Heart right ventricle (tissue), 16 donors: ENCODE results near the gene HIGD2A. TPM values are rescaled to one million over a fixed set of nuclear protein-coding genes. Genes with fewer than 3 reads are reported as not detected.
"Not testable (repeated sequence)": the region's sequence is repeated elsewhere in the genome, so short reads cannot be mapped to it uniquely, and the experiment has no call there.

Source experiments
- ATAC-seq, 8 donors: fragments of 200-7000 bp; cut with Tn5 transposase; one replicate each; pipeline ENCODE4 v1.9.1; 2020; ENCODE audit warnings: mild to moderate bottlenecking in 8 of 8, moderate library complexity in 8 of 8, moderate number of reproducible peaks in 1 of 8
- DNase-seq, 2 donors: peaks; one replicate each; pipeline ENCODE4 v3.0.0-alpha.2; 2020
- H3K27ac ChIP-seq, 10 donors: fragments of 200-600 bp; sonication (generic) in 2 of 10; one replicate each; pipeline versions ENCODE4 v1.5.0 to v1.8.0; 2020 to 2022; ENCODE audit warnings: mild to moderate bottlenecking in 3 of 10
- H3K27me3 ChIP-seq, 7 donors: fragments of 200-600 bp; one replicate each; pipeline ENCODE4 v1.8.0; 2021 to 2022; ENCODE audit warnings: mild to moderate bottlenecking in 2 of 7
- H3K36me3 ChIP-seq, 9 donors: fragments of 200-600 bp; sonication (generic) in 1 of 9; one replicate each; pipeline versions ENCODE4 v1.5.0 to v1.8.0; 2020 to 2022; ENCODE audit warnings: mild to moderate bottlenecking in 2 of 9
- H3K4me1 ChIP-seq, 9 donors: fragments of 200-600 bp; sonication (generic) in 1 of 9; one replicate each; pipeline versions ENCODE4 v1.5.0 to v1.8.0; 2020 to 2022; ENCODE audit warnings: mild to moderate bottlenecking in 4 of 9
- H3K4me3 ChIP-seq, 10 donors: fragments of 200-600 bp; sonication (generic) in 2 of 10; one replicate each; pipeline versions ENCODE4 v1.5.0 to v1.8.0; 2020 to 2022; ENCODE audit warnings: mild to moderate bottlenecking in 7 of 10, moderate library complexity in 2 of 10
- H3K9me3 ChIP-seq, 11 donors: fragments of 200-600 bp in 10 of 11; sonication (generic) in 2 of 11; one replicate each; pipeline versions ENCODE4 v1.5.0 to v1.8.0; 2013 to 2022; ENCODE audit warnings: mild to moderate bottlenecking in 2 of 11, control low read depth in 1 of 11, moderate library complexity in 1 of 11
- WGBS, 2 donors: extraction: QIAGEN DNeasy Blood & Tissue Kit; methylation state at CpG; one replicate each; pipeline ENCODE4 v1.1.7; 2013; ENCODE audit warnings: inconsistent platforms in 1 of 2; 5-methylcytosine and 5-hydroxymethylcytosine counted together
- intact Hi-C, 10 donors: fragments of 100-400 bp; cut with DNase I; formaldehyde crosslinking; loops; one replicate each; pipeline versions ENCODE4 v1.11.1 to v1.14.2; 2022
- polyA plus RNA-seq, 2 donors: library from polyadenylated mRNA; stranded (reverse); fragments of 200-250 nt; gene quantifications; one replicate each; pipeline ENCODE4 v1.2.3, GENCODE V29; 2013
- total RNA-seq, 10 donors: library from RNA; stranded (reverse); fragmentation: NEBNext Ultra II Directional in 3 of 10; extraction: Animal tissue kit (Norgen Biotek cat#: 25700) in 3 of 10; gene quantifications; one replicate each; pipeline versions ENCODE4 v1.2.1 to v1.2.4, GENCODE V29; 2021 to 2023
- TF ChIP-seq, protein P1 (sequence below), 9 donors: fragments of 200-600 bp; sonication (generic) in 2 of 9; IDR thresholded peaks; one replicate each; pipeline versions ENCODE4 v1.5.0 to v1.8.0; 2021 to 2022; ENCODE audit warnings: antibody characterized with exemption in 9 of 9, mild to moderate bottlenecking in 5 of 9, moderate library complexity in 1 of 9
- donor health status: Arrhythmogenic right ventricular cardiomyopathy.
- donor health status: ischemic (EF 13 %, LVEDD 7.1; RV severe dilation, severe dysfunction).
- donor health status: healthy with polysubstance abuse.
- donor health status: DM: no; HTN: yes; CAD: no.
- donor health status: DM: no; HTN: no; CAD: no.
- donor health status: ischemic (EF 25% LVEDD 6.9; RV normal size, moderate dysfunction).
- donor health status: ischemic (EF 25% LVEDD 5.7; RV mildly dilated, moderate dysfunction).
- donor health status: healthy.
- donor health status: DM: yes; HTN: yes; CAD: no.
- donor health status: Ischemic cardiomyopathy.
- donor health status: ischemic (EF 35%, LVEDD 5.7; RV mildly dilated, moderate dysfunction).
- donor health status: nonischemic (EF 11% LVEDD 7.7; RV severe dilation, severe dysfunction).
- donor health status: DM: yes; HTN: yes; CAD: no.
- donor health status: PGD.
- donor health status: ischemic (EF 29% LVEDD 5.4; RV normal size, mild dysfunction).
- donor health status: nonischemic (EF 23%, LVEDD 6.1; RV moderate dilation, normal function).

HIGD2A gene
- total and polyA plus RNA-seq, 12 donors, result 198 to 349 (median 233) TPM

DNA sequence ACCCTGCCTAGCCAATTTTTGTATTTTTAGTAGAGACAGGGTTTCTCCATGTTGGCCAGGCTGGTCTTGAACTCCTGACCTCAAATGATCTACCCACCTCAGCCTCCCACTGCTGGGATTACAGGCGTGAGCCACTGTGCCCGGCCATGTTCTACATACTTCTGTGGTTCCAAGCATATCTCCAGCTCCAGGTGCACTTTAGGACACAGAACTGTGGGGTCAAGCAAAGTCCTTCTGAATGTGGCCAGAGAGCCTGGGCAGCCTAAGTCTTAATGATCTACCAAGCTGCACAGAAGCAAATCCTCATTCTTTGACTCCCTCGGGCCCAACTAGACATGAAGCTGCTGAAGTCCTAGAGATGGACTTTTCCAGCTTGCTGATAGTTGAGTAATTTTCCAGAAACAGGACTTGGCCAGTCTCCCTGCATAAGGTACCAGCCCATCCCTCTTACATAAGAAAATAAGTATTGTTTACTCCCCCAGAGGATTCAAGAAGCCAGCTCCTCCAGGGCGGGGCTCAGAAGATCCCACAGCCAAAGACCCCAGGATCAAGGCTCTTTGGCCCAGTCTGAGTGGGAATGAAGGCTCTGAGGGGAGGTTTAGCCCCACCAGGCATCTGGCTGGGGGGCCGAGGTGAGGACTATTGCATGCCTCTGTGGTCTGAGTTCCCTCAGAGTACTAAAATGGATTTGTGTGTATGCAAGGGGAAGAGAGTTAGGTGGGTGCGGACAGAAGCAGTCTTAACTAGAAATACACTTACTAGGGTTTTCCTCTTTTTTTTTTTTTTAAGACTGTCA is 19.1 kb downstream of the HIGD2A start:
- Histone ChIP-seq H3K9me3 (no peaks in the 10 kb centered on the region), H3K4me1 (peaks cover under 1 to 48% (median 39%) of the 10 kb centered on the region in 9 donors), H3K4me3 (no peak overlapping the region), H3K27me3 (no peaks in the 10 kb centered on the region), H3K27ac (peak overlapping the region in 8 of 10 donors; percentile 14 to 79 (median 58)), H3K36me3 (peaks cover 0 to 86% (median 28%) of the 10 kb centered on the region in 9 donors)
- TF ChIP-seq, protein P1, sequence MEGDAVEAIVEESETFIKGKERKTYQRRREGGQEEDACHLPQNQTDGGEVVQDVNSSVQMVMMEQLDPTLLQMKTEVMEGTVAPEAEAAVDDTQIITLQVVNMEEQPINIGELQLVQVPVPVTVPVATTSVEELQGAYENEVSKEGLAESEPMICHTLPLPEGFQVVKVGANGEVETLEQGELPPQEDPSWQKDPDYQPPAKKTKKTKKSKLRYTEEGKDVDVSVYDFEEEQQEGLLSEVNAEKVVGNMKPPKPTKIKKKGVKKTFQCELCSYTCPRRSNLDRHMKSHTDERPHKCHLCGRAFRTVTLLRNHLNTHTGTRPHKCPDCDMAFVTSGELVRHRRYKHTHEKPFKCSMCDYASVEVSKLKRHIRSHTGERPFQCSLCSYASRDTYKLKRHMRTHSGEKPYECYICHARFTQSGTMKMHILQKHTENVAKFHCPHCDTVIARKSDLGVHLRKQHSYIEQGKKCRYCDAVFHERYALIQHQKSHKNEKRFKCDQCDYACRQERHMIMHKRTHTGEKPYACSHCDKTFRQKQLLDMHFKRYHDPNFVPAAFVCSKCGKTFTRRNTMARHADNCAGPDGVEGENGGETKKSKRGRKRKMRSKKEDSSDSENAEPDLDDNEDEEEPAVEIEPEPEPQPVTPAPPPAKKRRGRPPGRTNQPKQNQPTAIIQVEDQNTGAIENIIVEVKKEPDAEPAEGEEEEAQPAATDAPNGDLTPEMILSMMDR (IDR thresholded peaks at IDR 0.05), result no peak
- peak in 7 of 8 donors; percentile 49 to 70 (median 52) for ATAC-seq
- intact Hi-C loops, result no loop called here
- peak in 1 of 2 donors; percentile 29 for DNase-seq
- 57 to 74% methylated on average over 6 of the region's 6 CpGs for WGBS, 2 donors

DNA sequence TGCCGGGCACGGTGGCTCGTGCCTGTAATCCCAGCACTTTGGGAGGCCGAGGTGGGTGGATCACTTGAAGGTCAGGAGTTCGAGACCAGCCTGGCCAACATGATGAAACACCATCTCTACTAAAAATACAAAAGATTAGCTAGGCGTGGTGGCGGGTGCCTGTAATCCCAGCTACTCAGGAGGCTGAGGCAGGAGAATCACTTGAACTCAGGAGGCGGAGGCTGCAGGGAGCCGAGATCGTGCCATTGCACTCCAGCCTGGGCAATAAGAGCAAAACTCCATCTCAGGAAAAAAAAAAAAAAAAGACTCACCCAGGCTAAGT is 19.7 kb downstream of the HIGD2A start:
- ATAC-seq, DNase-seq, intact Hi-C loops, H3K27me3 ChIP-seq, H3K4me3 ChIP-seq, H3K9me3 ChIP-seq: not testable (repeated sequence)
- WGBS, 2 donors, result 76 to 86% methylated on average over 10 of the region's 10 CpGs
- Histone ChIP-seq H3K27ac (peak overlapping the region in 7 of 10 donors; percentile 43 to 79 (median 57)), H3K36me3 (peaks cover 0 to 86% (median 28%) of the 10 kb centered on the region in 9 donors), H3K4me1 (peaks cover 6 to 48% (median 41%) of the 10 kb centered on the region in 9 donors)

DNA sequence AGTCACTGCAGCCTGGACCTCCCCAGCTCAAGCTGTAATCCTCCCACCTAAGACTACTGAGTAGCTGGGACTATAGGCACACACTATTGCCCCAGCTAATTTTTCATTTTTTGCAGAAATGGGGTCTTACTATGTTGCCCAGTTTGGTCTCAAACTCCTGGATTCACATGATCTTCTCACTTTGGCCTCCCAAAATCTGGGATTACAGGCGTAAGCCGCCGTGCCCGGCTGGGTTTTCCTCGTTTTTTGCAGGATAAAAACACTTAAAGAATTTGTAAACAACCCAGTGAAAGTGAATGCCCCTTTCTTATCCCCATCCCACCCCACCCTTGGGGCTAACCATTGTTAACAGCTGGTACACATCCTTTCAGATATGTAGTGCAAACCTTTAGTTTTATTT is 20.0 kb downstream of the HIGD2A start:
- 89 to 97% methylated on average over 5 of the region's 5 CpGs for WGBS, 2 donors
- Histone ChIP-seq H3K36me3 (peaks cover 0 to 83% (median 28%) of the 10 kb centered on the region in 9 donors), H3K27me3 (no peaks in the 10 kb centered on the region), H3K27ac (peak overlapping the region in 7 of 10 donors; percentile 43 to 79 (median 57)), H3K9me3 (no peaks in the 10 kb centered on the region), H3K4me1 (peaks cover 10 to 49% (median 44%) of the 10 kb centered on the region in 9 donors), H3K4me3 (no peak overlapping the region)
- TF ChIP-seq, protein P1 (IDR thresholded peaks at IDR 0.05), result no peak
- intact Hi-C loops, result no loop called here
- DNase-seq (no peak), ATAC-seq (no peak)

DNA sequence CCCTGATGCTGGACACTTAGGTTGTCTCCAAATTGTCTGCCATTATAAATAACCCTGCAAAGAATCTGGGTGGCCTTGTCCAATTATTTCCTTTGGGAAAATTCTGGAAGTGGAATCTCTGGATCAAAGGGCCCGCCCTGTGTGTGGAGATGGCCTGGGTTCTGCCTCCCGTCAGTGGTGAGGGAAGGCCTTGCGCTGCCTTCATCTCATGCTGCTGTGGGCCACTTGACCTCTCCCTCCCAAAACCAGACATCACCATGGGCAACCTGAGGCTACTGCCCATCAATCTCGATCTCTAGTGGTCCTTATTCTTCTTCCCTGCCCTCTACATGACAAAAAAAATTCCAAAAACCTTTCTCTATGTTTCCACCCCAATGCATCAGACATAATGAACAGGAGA is 21.2 kb downstream of the HIGD2A start:
- DNase-seq (no peak), ATAC-seq (no peak)
- no peak overlapping the region for H3K4me3 ChIP-seq
- H3K27me3 ChIP-seq, result no peaks in the 10 kb centered on the region
- WGBS, 2 donors, result 86 to 93% methylated on average over 4 of the region's 4 CpGs
- H3K36me3 ChIP-seq, result peaks cover 0 to 71% (median 28%) of the 10 kb centered on the region in 9 donors
- intact Hi-C loops, result loop anchor here in 7 of 10 donors (10.0 kb wide), 4 partner anchors 125 to 535 kb away; partner anchors contain the start of genes RNF44 (in 5 of the 7) and CDHR2 (in 1 of the 7)
- no peak overlapping the region for H3K27ac ChIP-seq
- H3K4me1 ChIP-seq, result peaks cover 17 to 60% (median 56%) of the 10 kb centered on the region in 9 donors
- TF ChIP-seq, protein P1 (IDR thresholded peaks at IDR 0.05), result no peak
- no peaks in the 10 kb centered on the region for H3K9me3 ChIP-seq
